ENCODE results near the gene CITED4.

GRCh38 chr1:40907899-40908298 lies 45.7 kb upstream of the CITED4 start:
- TF ChIP-seq EZH2 (IDR thresholded peaks at IDR 0.05; ENCODE audit: borderline replicate concordance, low read depth, low read length, severe bottlenecking) (no peak), CTCF (IDR thresholded peaks at IDR 0.05; ENCODE audit: borderline replicate concordance, extremely low read depth, low read length, poor library complexity, severe bottlenecking) (no peak)

Measured in DND-41 (cell line).